WTC11 (cell line): ENCODE measurements around the gene RPL23. TPM values are rescaled to one million over a fixed set of nuclear protein-coding genes. Genes with fewer than 3 reads are reported as not detected.

Source experiments
- CREB1 ChIP-seq: sonication (generic); formaldehyde crosslinking; IDR thresholded peaks from 2 replicates; pipeline ENCODE4 v1.8.0; 2023; ENCODE audit warnings: mild to moderate bottlenecking, missing genetic modification reagents
- CREM ChIP-seq: sonication (generic); formaldehyde crosslinking; IDR thresholded peaks from 2 replicates; pipeline ENCODE4 v1.8.1; 2022; ENCODE audit warnings: mild to moderate bottlenecking, missing genetic modification reagents, moderate library complexity
- E2F4 ChIP-seq: sonication (generic); formaldehyde crosslinking; IDR thresholded peaks from 2 replicates; pipeline ENCODE4 v1.8.1; 2022; ENCODE audit warnings: low read depth, mild to moderate bottlenecking, moderate library complexity, missing genetic modification reagents, borderline replicate concordance
- EMX1 ChIP-seq: fragments of 250-450 bp; sonication (Bioruptor Pico); IDR thresholded peaks from 2 replicates; pipeline ENCODE4 v1.8.0; 2021; ENCODE audit warnings: mild to moderate bottlenecking
- ETV6 ChIP-seq: sonication (generic); formaldehyde crosslinking; IDR thresholded peaks from 2 replicates; pipeline ENCODE4 v1.8.1; 2022; ENCODE audit warnings: mild to moderate bottlenecking, missing genetic modification reagents
- FOXP1 ChIP-seq: sonication (generic); formaldehyde crosslinking; IDR thresholded peaks from 2 replicates; pipeline ENCODE4 v1.8.0; 2022; ENCODE audit warnings: missing genetic modification reagents, mild to moderate bottlenecking, moderate library complexity, borderline replicate concordance
- FOXP4 ChIP-seq: sonication (generic); formaldehyde crosslinking; IDR thresholded peaks from 2 replicates; pipeline ENCODE4 v1.8.0; 2022; ENCODE audit warnings: mild to moderate bottlenecking, missing genetic modification reagents
- GTF2I ChIP-seq: fragments of 250-450 bp; sonication (Bioruptor Pico); conservative IDR thresholded peaks from 2 replicates; pipeline ENCODE4 v1.4.0; 2021; ENCODE audit warnings: mild to moderate bottlenecking
- HMGXB4 ChIP-seq: sonication (generic); formaldehyde crosslinking; IDR thresholded peaks from 2 replicates; pipeline ENCODE4 v1.8.1; 2023; ENCODE audit warnings: mild to moderate bottlenecking, moderate library complexity, missing genetic modification reagents
- MYBL2 ChIP-seq: sonication (generic); formaldehyde crosslinking; IDR thresholded peaks from 2 replicates; pipeline ENCODE4 v1.8.1; 2023; ENCODE audit warnings: mild to moderate bottlenecking, moderate library complexity, missing genetic modification reagents
- NFATC4 ChIP-seq: fragments of 250-450 bp; sonication (Bioruptor Pico); IDR thresholded peaks from 2 replicates; pipeline ENCODE4 v1.9.0; 2021; ENCODE audit warnings: mild to moderate bottlenecking
- PRDM15 ChIP-seq: sonication (generic); formaldehyde crosslinking; IDR thresholded peaks from 2 replicates; pipeline ENCODE4 v1.8.0; 2022; ENCODE audit warnings: missing genetic modification reagents
- TEAD1 ChIP-seq: sonication (generic); formaldehyde crosslinking; IDR thresholded peaks from 2 replicates; pipeline ENCODE4 v1.8.0; 2022; ENCODE audit warnings: mild to moderate bottlenecking, missing genetic modification reagents
- USF1 ChIP-seq: sonication (generic); formaldehyde crosslinking; IDR thresholded peaks from 2 replicates; pipeline ENCODE4 v1.8.0; 2022; ENCODE audit warnings: mild to moderate bottlenecking, missing genetic modification reagents
- USF2 ChIP-seq: sonication (generic); formaldehyde crosslinking; IDR thresholded peaks from 2 replicates; pipeline ENCODE4 v1.8.1; 2023; ENCODE audit warnings: mild to moderate bottlenecking, missing genetic modification reagents, moderate library complexity
- ZBTB43 ChIP-seq: sonication (generic); formaldehyde crosslinking; IDR thresholded peaks from 2 replicates; pipeline ENCODE4 v1.8.1; 2023; ENCODE audit warnings: mild to moderate bottlenecking, missing genetic modification reagents
- ZNF138 ChIP-seq: sonication (generic); formaldehyde crosslinking; conservative IDR thresholded peaks from 2 replicates; pipeline ENCODE4 v1.8.1; 2022; ENCODE audit warnings: mild to moderate bottlenecking, moderate library complexity, missing genetic modification reagents
- ZNF263 ChIP-seq: sonication (generic); formaldehyde crosslinking; IDR thresholded peaks from 2 replicates; pipeline ENCODE4 v1.8.1; 2022; ENCODE audit warnings: low read depth, mild to moderate bottlenecking, moderate library complexity, missing genetic modification reagents
- ZNF512 ChIP-seq: sonication (generic); formaldehyde crosslinking; IDR thresholded peaks from 2 replicates; pipeline ENCODE4 v1.8.1; 2022; ENCODE audit warnings: missing genetic modification reagents, borderline replicate concordance
- ZNF671 ChIP-seq: fragments of 250-450 bp; sonication (Bioruptor Pico); IDR thresholded peaks from 2 replicates; pipeline ENCODE4 v1.8.0; 2021; ENCODE audit warnings: mild to moderate bottlenecking
- total RNA-seq: library from RNA; stranded (reverse); gene quantifications from 3 replicates; pipeline ENCODE4 v1.2.3, GENCODE V29; 2021

Gene RPL23
- total RNA-seq, 1 experiment from 2014 or later: 1,832 TPM

GRCh38 chr17:38853292-38854219, at the start of gene RPL23 (continued):
- TF ChIP-seq ZNF512 (CRISPR knock-in tag): 0 out of 2 replicates have a peak, but pooled peaks have one; percentile 36
- peak; percentile 53 for TF ChIP-seq CREB1
- no peak for TF ChIP-seq E2F4 (CRISPR knock-in tag)
- TF ChIP-seq ETV6 (CRISPR knock-in tag): peak; percentile 86
- TF ChIP-seq TEAD1 (CRISPR knock-in tag): peak; percentile 81; the same call in 1 of the 2 replicates
- TF ChIP-seq USF1 (CRISPR knock-in tag): peak; percentile 97
- TF ChIP-seq USF2 (CRISPR knock-in tag): peak; percentile 96
- no peak for TF ChIP-seq ZNF263 (CRISPR knock-in tag)
- peak; percentile 89 for TF ChIP-seq MYBL2 (CRISPR knock-in tag)
- peak; percentile 81; the same call in 1 of the 2 replicates for TF ChIP-seq HMGXB4 (CRISPR knock-in tag)
- TF ChIP-seq ZNF671 (CRISPR knock-in tag): peak; percentile 59; the same call in 1 of the 2 replicates
- peak; percentile 42; the same call in 1 of the 2 replicates for TF ChIP-seq EMX1 (CRISPR knock-in tag)
- no peak for TF ChIP-seq ZBTB43 (CRISPR knock-in tag)
- TF ChIP-seq CREM (CRISPR knock-in tag): peak; percentile 97
- TF ChIP-seq FOXP1 (CRISPR knock-in tag): peak; percentile 89
- TF ChIP-seq NFATC4 (CRISPR knock-in tag): peak; percentile 32; the same call in 1 of the 2 replicates
- TF ChIP-seq GTF2I (CRISPR knock-in tag): no peak
- 0 out of 2 replicates have a peak, but pooled peaks have one; percentile 46 for TF ChIP-seq ZNF138
- TF ChIP-seq FOXP4 (CRISPR knock-in tag): no peak
- TF ChIP-seq PRDM15 (CRISPR knock-in tag): no peak
